HG03159 (cell line): ENCODE results near the gene CEBPA.

Experiments
- ATAC-seq: cut with Tn5 transposase; IDR thresholded peaks from one replicate; pipeline ENCODE4 v1.9.1; 2021; ENCODE audit warnings: mild to moderate bottlenecking, moderate library complexity; ENCODE audit not compliant: unreplicated experiment

CEBPA gene

DNA sequence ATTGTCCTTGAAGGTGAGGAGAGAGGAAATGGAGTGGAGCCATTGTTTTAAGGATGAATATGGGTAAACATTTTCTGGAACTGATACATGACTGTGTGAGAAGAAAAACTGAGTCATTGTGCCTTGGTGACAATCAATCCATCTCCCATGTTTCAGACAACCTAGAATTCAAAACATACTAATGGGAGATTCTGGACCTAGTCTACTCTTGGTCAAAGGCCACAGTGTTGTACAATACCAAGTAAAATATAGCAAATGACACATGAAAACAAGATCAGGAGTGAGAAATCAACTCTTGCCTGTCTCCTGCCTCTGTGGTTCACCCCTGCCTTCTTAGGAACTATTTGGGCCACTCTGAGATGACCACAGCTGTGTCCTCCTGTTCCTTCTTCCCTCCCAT, 13.1 kb downstream of the CEBPA start:
- no peak for ATAC-seq

- no peak for ATAC-seq
Measured at GRCh38 chr19:33288666-33289065, 13.7 kb downstream of the CEBPA start.

- no peak for ATAC-seq
Measured at GRCh38 chr19:33287927-33288326, 14.4 kb downstream of the CEBPA start.

GRCh38 chr19:33287438-33287837, 14.9 kb downstream of the CEBPA start:
- no peak for ATAC-seq

GRCh38 chr19:33286899-33287298, 15.4 kb downstream of the CEBPA start:
- no peak for ATAC-seq

DNA sequence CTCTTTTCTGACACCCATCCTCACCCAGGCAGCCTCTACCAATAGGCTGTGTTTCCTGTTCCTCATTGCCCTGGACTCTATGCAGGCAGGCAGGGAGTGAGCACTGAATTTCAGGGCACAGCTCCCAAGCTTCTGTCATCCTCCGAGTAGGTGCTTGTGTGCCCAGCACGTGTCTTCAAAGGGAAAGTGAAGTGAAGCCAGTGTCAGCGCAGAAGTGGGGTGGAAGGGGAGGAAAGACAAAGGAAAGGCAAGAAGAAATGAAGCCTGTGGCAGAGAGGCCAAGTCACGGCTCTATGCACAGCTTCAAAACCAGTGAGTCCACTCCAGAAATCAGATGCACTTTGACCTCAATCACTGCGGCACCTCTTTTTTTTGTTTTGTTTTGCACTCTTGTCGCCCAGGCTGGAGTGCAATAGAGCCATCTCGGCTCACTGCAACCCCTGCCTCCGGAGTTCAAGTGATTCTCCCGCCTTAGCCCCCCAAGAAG, 16.9 kb downstream of the CEBPA start:
- ATAC-seq: no peak

DNA sequence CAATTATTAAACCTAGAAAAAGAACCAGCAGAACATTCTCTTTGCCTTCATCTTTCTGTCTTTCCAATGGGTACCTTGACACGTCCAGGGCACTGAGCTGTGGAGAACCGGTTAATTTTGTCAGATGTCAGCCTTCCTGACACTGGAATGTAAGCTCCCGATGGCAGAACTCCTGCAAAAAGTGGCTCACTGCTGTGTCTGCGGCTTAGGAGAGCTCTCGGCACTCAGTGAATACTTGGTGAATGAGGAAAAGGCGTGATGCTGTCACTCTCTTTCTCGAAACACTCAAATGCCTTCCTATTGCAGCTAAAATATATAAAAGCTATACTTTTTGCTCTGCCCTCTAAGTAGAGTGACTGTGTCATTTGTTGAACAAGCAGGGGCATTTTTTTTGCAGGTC, 17.6 kb downstream of the CEBPA start:
- ATAC-seq: no peak

DNA sequence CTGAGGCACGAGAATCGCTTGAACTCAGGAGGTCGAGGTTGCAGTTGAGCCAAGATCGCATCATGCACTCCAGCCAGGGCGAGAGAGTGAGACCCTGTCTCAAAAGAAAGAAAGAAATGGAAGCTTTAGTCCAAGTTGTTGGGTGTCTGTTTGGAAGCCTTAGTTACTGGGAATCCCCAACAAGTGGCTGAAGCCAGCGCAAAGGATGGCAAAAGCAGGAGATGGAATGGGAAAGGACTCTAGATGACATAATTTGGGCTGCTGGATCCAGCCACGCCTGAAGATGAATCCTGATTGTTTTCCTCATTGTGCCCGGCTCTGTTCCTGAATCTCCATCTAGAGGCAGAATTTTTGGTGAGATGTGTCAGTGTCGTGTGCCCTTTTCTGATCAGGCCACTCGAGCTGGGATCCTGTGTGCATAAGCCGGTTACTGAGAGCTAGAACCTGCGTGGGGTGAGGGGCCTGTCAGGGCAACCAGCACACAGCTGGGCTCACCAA, 18.1 kb downstream of the CEBPA start:
- no peak for ATAC-seq

GRCh38 chr19:33283589-33283988, 18.7 kb downstream of the CEBPA start:
- ATAC-seq: no peak

GRCh38 chr19:33282036-33282671, 20.2 kb downstream of the CEBPA start:
- ATAC-seq: no peak

- no peak for ATAC-seq
Measured at GRCh38 chr19:33281296-33281926, 20.9 kb downstream of the CEBPA start.

DNA sequence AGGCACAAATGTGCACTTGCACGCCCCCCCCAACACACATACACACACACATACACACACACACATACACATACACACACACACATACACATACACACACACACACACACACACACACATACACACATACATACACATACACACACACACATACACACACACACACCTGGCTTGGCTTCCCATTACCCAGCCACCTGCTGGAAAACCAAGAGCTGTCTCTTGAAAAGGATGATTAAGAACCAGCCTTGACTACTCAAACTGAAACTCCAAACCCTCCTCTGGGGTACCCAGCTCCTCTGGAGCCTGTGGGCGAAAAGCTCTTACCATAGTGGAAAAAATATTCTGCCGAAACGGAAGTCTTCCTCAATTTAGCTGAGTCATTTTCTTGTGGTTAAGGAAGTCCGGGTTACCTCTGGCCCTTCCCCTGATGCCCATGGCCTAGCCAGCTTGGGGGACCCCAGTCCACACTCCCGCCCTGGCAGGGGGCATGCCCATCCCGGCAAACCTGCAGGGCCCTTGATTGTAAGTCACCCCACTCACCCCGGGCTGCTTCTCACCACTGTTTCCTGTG, 21.9 kb downstream of the CEBPA start:
- peak; percentile 84 for ATAC-seq

- no peak for ATAC-seq
Measured at GRCh38 chr19:33279430-33280350, 22.6 kb downstream of the CEBPA start.

DNA sequence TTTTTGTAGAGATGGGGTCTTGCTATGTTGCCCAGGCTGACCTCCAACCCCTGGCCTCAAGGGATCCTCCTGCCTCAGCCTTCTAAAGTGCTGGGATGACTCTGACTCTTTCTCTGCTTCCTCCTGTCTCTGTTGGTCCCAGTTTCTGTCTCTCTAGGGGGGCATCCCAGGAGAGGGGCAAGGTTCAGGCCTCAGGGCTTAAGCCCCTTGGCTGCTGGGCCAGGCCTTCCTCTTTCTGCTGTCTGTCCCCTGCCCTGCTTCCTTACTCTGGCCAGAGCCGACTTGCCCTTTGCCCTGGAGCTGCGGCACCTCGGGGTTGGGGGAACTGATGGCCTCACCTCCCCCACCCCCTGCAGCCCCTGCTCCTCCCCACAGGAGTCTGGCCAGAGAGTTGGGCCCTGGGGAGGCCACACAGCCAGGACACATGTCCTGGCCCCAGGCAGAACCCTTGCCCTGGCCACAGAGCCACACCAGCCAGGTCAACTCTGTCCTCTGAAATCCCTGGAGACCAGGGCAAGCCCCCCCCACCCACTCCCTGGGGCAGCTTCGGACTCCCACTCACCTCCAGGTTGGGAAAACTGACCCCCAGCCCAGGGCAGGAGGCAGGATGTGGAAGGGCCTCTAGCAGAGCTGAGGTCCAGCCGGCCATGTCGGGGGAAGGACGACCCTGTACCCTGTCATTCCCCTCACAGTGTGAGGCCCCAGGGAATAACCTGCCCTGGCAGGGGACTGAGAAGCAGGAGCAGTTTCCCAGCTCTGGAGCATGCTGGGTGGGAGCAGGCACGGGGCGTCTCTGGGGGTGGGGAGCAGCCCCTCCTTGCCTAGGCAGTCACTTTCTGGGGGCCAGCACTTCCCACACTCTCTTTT, 23.7 kb downstream of the CEBPA start:
- no peak for ATAC-seq

GRCh38 chr19:33278023-33278402, 24.3 kb downstream of the CEBPA start:
- no peak for ATAC-seq

DNA sequence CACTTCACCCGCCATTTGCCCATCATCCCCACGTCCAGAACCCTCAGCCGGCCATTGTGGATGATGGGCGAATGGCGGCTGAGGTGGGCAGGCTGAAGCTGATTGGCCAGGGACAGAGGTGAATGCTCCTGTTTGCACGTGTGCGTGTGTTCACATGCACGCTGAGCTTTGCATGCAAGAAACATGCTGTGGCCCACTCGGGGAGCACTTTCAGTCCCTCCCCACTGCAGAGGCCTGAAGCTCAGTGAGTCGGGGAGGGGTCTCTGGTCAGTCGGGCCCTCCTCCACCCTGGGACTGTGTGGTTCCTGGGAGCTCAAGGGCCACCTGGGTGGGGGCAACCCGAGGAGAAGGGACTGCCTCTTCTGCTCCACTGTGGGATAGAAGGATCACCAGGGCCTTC, 24.9 kb downstream of the CEBPA start:
- ATAC-seq: no peak

DNA sequence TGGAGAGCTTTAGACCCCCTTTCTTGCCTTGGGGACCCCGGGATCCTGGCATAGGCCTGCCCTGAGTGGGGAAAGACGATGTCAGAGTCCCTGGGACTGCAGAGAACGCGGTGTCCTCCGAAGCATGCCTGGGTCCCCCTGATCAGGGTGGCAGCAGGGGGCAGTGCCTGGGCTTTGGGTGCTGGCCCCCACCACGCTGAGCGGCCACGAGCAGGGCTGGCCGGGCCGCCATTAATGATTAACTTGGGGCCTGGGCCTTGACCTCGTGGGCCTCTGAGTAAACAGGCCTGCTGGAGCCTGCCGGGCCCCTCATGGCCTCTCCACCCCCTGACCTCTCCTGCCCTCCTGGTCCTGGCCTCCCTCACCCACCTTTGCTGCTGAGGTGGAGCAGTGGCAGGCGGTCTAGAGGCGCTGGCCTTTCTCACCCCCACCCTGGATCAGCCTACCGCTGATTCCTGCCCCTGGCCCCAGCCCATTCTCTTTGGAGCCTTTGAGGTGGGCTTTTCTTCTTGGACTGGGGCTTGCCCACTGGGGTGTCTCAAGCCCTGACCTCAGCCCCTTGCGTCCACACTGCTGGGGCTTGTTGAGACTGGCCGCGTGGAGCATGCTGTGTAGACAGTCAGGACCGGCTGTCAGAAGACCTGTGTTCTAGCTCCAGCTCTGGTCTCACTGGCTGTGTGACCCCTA, 26.3 kb downstream of the CEBPA start:
- ATAC-seq: no peak

GRCh38 chr19:33275559-33275932, 26.8 kb downstream of the CEBPA start:
- no peak for ATAC-seq

- no peak for ATAC-seq
Measured at GRCh38 chr19:33274663-33275558, 27.4 kb downstream of the CEBPA start.
